Activated effector memory CD4-positive, alpha-beta T cell treated with Interleukin-2 at 50 U/mL for 16 hours (primary cell): ENCODE results near the gene C19orf47.

Experiments
- DNase-seq: peaks from one replicate; pipeline ENCODE4 v3.0.0-alpha.2; 2020

Gene C19orf47

GRCh38 chr19:40313229-40313983, 34.8 kb downstream of the C19orf47 start:
- no peak for DNase-seq

GRCh38 chr19:40312533-40312932, 35.7 kb downstream of the C19orf47 start:
- DNase-seq, result no peak

GRCh38 chr19:40309666-40310065, 38.5 kb downstream of the C19orf47 start:
- no peak for DNase-seq

- peak; percentile 44 for DNase-seq
These were observed 42.8 kb downstream of the C19orf47 start for GRCh38 chr19:40305403-40305802.

- no peak for DNase-seq
These were observed 43.9 kb downstream of the C19orf47 start for GRCh38 chr19:40304306-40304705.

GRCh38 chr19:40303765-40304164, 44.4 kb downstream of the C19orf47 start:
- no peak for DNase-seq

- no peak for DNase-seq
These were observed 45.8 kb downstream of the C19orf47 start for GRCh38 chr19:40302224-40303011.

- no peak for DNase-seq
These were observed 47.5 kb downstream of the C19orf47 start for GRCh38 chr19:40300668-40301067.

- DNase-seq, result no peak
These were observed 50.2 kb downstream of the C19orf47 start for GRCh38 chr19:40298026-40298425.

GRCh38 chr19:40294560-40294959, 53.6 kb downstream of the C19orf47 start:
- no peak for DNase-seq

- DNase-seq, result no peak
These were observed 61.2 kb downstream of the C19orf47 start for GRCh38 chr19:40286971-40287421.

GRCh38 chr19:40286235-40286970, 61.8 kb downstream of the C19orf47 start:
- DNase-seq, result no peak

- peak; percentile 97 for DNase-seq
These were observed 62.6 kb downstream of the C19orf47 start for GRCh38 chr19:40285353-40286234.

- DNase-seq, result no peak
These were observed 63.5 kb downstream of the C19orf47 start, which contains the start of gene AKT2 for GRCh38 chr19:40284501-40285352. Gene AKT2, minus strand, starts transcription at chr19:40285345. Its CDS starts 20,078 bp downstream, at chr19:40265267.

GRCh38 chr19:40284251-40284500, 64.0 kb downstream of the C19orf47 start:
- no peak for DNase-seq

GRCh38 chr19:40283414-40284250, 64.6 kb downstream of the C19orf47 start:
- DNase-seq, result no peak

GRCh38 chr19:40282920-40283319, 65.3 kb downstream of the C19orf47 start:
- DNase-seq, result no peak

- no peak for DNase-seq
These were observed 66.0 kb downstream of the C19orf47 start for GRCh38 chr19:40282209-40282580.

- no peak for DNase-seq
These were observed 66.6 kb downstream of the C19orf47 start for GRCh38 chr19:40281381-40282208.
